Measurements from ENCODE around the gene TM7SF2. TPM values are rescaled to one million over a fixed set of nuclear protein-coding genes. Genes with fewer than 3 reads are reported as not detected.
A peak's percentile ranks its signal among the peaks of the same experiment; 100 is the strongest.

TM7SF2 gene
- total and polyA plus RNA-seq, 2 donors (not counting 1 experiment from before 2014, with no cell fraction given) = 23.9 to 28.5 TPM

DNA sequence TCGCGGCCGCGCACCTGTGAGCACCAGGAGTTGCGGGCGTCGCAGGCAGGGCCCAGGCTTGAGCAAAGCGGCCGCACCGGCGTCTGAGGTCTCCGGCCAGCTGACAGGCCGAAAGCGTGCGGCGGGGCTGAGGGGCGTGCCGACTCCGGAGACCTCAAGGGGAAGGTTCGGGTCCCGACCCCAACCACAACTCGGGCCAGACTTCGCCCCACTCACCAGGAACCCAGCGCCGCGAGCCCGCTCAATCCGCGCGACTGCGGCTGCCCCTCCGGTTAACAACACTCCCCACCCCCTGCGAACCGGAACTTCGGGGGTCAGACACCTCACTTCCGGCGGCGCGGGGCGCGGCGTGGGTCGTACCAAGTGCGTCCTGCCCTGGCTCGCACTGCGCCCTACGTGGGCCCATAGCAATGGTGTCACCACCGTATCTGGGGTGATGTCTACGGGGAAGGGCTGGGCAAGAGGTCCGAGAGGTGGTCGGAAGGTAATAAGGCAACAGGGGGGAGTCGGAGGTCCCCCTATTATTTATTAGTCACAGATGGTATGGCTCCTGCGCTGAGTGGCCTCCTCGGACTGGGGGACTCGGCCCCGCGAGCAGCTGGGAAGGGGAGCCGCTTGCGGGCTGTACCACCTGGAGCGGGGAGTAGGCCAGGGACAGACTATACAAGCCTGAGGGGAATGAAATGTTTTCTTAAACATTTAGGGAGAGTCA is 22.7 kb downstream of the TM7SF2 start, which contains the start of gene SYVN1:
SYVN1 (minus strand) TSS at position 280 of the 712 bp plus-strand sequence. CDS start 918 bp downstream, outside the sequence.
- Mint-ChIP-seq H3K4me1 (peaks cover 68% of the 10 kb centered on the region), H3K4me3 (peak within 1 kb of the TSS; percentile 97), H3K9me3 (ENCODE audit: insufficient read depth) (no peaks in the 10 kb centered on the region), H3K27ac (peak within 1 kb of the TSS; percentile 99), H3K27me3 (no peaks in the 10 kb centered on the region)
- no peak for TF ChIP-seq EZH2 (IDR thresholded peaks at IDR 0.05; ENCODE audit: borderline replicate concordance, insufficient read depth, low read depth, low read length, poor library complexity, severe bottlenecking)
- TF ChIP-seq, protein P1, sequence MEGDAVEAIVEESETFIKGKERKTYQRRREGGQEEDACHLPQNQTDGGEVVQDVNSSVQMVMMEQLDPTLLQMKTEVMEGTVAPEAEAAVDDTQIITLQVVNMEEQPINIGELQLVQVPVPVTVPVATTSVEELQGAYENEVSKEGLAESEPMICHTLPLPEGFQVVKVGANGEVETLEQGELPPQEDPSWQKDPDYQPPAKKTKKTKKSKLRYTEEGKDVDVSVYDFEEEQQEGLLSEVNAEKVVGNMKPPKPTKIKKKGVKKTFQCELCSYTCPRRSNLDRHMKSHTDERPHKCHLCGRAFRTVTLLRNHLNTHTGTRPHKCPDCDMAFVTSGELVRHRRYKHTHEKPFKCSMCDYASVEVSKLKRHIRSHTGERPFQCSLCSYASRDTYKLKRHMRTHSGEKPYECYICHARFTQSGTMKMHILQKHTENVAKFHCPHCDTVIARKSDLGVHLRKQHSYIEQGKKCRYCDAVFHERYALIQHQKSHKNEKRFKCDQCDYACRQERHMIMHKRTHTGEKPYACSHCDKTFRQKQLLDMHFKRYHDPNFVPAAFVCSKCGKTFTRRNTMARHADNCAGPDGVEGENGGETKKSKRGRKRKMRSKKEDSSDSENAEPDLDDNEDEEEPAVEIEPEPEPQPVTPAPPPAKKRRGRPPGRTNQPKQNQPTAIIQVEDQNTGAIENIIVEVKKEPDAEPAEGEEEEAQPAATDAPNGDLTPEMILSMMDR (IDR thresholded peaks at IDR 0.05) = no peak
- H3K4me3 ChIP-seq (ENCODE audit: control extremely low read depth in 1 of 5, extremely low read depth in 1 of 5, insufficient read depth in 1 of 5, low read depth in 2 of 5, low read length in 4 of 5) = peak within 1 kb of the TSS; percentile 81 to 99 (median 96)
- intact Hi-C loops (cut with micrococcal nuclease) = loop anchor here (1.0 to 5.0 kb wide), 3 partner anchors 50 to 483 kb away; partner anchors contain the start of genes CDCA5, PCNX3, SAC3D1 and ZFPL1
- ATAC-seq (ENCODE audit: low read depth) (peak; percentile 51), DNase-seq (peak; percentile 97)
- ChIA-PET CTCF (interaction anchor here (0.5 to 7.5 kb wide), 9 partner anchors 12 to 442 kb away, joined by 3 to 64 read pairs (median 5); partner anchors contain the start of genes CAPN1, EHBP1L1, FAU and MRPL49), POLR2A (interaction anchor here (0.6 to 8.8 kb wide), 10 partner anchors 9 to 1121 kb away, joined by 3 to 160 read pairs (median 4); partner anchors contain the start of genes CAPN1, FAU, MALAT1 and MRPL49)
- H3K9ac ChIP-seq (ENCODE audit: low read length) = peak within 1 kb of the TSS; percentile 99
- peak within 1 kb of the TSS; percentile 89 for H3K4me2 ChIP-seq (replicated peaks; ENCODE audit: low read depth, low read length, poor library complexity, severe bottlenecking)
- H3K36me3 ChIP-seq (replicated peaks in 1 of 2; ENCODE audit: control extremely low read depth in 1 of 2, control insufficient read depth in 1 of 2, extremely low read depth in 1 of 2, insufficient read depth in 2 of 2, low read length in 1 of 2) = peaks cover 1 to 30% of the 10 kb centered on the region in 2 experiments
- H3K27me3 ChIP-seq (replicated peaks in 1 of 4; ENCODE audit: control extremely low read depth in 1 of 4, control insufficient read depth in 3 of 4, insufficient read depth in 4 of 4, low read length in 3 of 4) = no peaks in the 10 kb centered on the region
- H3K27ac ChIP-seq (ENCODE audit: low read length in 2 of 2) = peak within 1 kb of the TSS; percentile 98 to 99
- H4K20me1 ChIP-seq (ENCODE audit: control insufficient read depth, insufficient read depth, low read length, poor library complexity, severe bottlenecking) = peaks cover 46% of the 10 kb centered on the region
- no peaks in the 10 kb centered on the region for H3K9me3 ChIP-seq (ENCODE audit: control extremely low read depth in 1 of 3, control insufficient read depth in 2 of 3, insufficient read depth in 1 of 3, low read length in 2 of 3)
- under 1% methylated on average over 48 of the region's 60 CpGs for WGBS (ENCODE audit: insufficient coverage)
- peak within 1 kb of the TSS; percentile 71 for H2AFZ ChIP-seq (ENCODE audit: insufficient read depth, low read depth, low read length, poor library complexity, severe bottlenecking)
- peaks cover 39 to 59% of the 10 kb centered on the region in 2 donors for H3K4me1 ChIP-seq (ENCODE audit: control insufficient read depth in 2 of 2, insufficient read depth in 2 of 2, low read length in 2 of 2)
- H3K79me2 ChIP-seq (ENCODE audit: control insufficient read depth, insufficient read depth, low read length) = peaks cover 75% of the 10 kb centered on the region
